SKM-1 (cell line): ENCODE results near the gene CCDC150.
"Not testable (repeated sequence)": the region's sequence is repeated elsewhere in the genome, so short reads cannot be mapped to it uniquely, and the experiment has no call there.

Source experiments
- DNase-seq: peaks from one replicate; lab custom pipeline; 2025; ENCODE audit not compliant: unreplicated experiment; lab: John Stamatoyannopoulos, UW

Gene CCDC150

DNA sequence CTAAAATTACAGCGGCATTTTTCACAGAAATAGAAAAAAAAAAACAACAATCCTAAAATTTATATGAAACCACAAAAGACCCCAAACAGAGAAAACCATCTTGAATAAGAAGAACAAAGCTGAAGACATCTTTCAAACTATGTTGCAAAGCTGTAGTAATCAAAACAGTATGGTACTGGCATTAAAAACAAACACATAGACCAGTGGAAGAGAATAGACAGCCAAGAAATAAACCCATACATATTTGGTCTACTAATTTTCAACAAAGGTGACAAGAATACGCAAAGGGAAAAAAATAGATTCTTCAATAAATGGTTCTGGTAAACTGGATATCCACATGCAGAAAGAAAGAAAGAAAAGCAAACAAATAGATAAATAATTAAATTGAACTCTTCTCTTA is 9.0 kb upstream of the CCDC150 start:
- no peak for DNase-seq

DNA sequence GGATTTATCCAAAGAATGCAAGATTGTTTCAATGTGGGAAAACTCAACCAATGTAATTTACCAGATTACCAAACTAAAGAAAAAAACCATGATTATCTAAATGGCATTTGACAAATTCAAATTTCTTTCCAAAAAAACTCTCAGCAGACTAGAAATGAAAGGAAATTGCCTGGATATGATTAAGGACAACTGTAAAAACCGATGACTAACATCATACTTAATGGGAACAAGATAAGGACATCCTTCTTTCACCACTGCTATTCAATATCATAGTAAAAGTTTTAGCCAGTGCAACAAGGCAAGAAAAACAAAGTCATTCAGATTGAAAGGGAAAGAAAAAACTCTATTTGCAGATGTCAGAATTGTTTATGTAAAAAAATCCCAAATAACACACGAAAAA is 4.4 kb upstream of the CCDC150 start:
- no peak for DNase-seq

- DNase-seq = no peak
Measured at GRCh38 chr2:196638765-196639164, 750 bp upstream of the CCDC150 start.

- no peak for DNase-seq
Measured at GRCh38 chr2:196640031-196640548, 575 bp downstream of the CCDC150 start.

GRCh38 chr2:196649202-196649601 is 9.7 kb downstream of the CCDC150 start:
- DNase-seq = no peak

GRCh38 chr2:196651387-196652094 is 12.0 kb downstream of the CCDC150 start:
- DNase-seq = no peak

GRCh38 chr2:196652869-196653268 is 13.4 kb downstream of the CCDC150 start:
- no peak for DNase-seq

DNA sequence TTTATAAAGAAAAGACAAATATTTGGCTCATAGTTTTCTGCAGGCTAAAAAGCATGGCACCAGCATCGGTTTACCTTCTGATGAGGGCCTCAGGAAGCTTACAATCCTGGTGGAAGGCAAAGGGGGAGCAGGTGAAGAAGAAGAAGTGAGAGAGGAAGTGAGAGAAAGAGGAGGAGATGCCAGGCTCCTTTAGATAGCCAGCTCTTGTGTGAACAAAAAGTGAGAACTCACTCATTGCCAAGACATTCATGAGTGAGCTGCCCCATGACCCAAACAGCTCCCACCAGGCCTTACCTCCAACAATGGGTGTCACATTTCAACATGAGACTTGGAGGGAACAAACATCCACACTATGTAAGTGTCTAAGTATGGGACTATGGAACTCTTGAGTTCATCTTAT is 14.3 kb downstream of the CCDC150 start:
- DNase-seq = no peak

DNA sequence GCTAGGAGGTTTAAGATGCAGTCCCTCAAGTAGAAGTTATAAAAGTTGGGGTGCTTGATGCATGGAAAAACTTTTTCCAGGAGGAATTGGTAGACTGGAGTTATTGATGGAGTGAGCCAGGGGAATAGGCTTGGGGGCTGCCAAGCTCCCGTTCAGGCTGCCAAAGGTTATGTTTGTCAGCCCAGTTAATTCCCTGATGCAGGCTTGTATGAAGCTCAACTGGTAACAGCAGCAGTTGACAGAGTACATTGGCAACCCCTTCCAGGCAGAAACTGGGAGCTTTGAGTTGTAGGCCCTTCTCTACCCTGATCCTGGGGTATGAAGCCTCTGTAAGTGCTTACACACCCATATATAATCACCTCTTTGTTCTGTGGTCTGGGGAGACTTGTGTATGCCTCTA is 16.2 kb downstream of the CCDC150 start:
- DNase-seq = no peak

DNA sequence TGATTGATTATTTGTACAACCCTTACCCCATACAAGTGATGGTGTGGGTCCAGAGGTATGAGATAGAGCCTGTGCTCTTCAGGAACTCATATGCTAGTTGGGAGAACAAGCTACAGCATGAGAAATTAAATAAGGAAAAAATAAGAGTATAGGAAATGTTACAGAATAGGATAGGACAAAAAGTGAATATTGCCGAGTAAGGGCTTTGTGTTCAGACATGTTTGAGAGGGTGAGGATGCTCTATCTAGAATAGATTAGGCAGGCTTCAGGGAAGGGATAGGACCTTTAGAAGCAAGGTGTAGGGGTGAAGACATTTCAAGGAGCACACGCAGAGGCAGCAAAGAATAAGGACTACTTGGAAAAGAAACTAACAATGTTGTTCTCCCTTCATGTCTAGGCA is 17.8 kb downstream of the CCDC150 start:
- no peak for DNase-seq

DNA sequence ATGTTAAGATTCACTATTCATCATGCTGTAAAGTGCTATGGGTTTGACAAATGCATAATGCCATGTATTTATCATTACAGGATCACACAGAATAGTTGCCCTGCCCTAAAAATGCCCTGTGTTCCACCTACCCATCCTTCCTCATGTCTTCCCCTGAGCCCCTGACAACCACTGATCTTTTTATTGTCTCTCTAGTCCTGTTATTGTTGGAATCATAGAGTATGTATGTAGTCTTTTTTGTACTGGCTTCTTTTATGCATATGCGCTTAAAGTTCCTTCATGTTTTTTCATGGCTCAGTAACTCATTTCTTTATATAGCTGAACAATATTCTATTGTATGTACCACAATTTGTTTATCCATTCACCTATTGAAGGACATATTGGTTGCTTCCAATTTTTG is 20.3 kb downstream of the CCDC150 start:
- DNase-seq = no peak

DNA sequence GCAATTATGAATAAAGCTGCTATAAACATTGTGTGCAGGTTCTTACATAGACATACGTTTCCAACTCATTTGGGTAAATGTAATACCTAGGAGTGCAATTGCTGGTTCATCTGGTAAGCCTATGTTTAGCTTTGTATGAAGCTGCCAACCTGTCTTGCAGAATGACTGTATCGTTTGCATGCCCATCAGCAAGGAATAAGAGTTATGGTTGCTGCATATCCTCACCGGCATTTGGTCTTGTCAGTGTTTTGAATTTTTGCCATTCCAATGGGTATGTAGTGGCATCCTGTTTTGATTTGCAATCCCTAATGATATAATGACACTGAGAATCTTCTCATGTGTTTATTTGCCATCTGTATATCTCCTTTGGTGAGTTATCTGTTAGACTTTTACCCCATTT is 20.7 kb downstream of the CCDC150 start:
- no peak for DNase-seq

DNA sequence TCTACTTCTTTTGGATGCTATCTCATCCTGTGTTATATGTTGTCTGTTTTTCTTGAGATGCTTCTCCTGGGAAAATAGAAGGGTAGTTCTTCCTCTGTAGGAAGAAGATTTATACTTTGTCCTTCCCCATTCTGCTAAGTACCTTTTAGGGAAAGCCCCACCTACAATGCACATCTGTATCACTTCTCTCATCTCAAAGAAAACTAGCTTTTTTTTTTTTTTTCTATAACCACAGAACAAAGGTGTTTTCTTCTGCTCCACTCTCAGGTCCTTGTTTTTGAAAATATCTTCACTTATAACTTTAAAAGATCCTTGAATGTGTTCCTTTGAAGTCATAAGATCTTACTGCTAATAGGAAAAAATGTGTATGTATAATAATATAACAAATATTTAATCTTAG is 30.8 kb downstream of the CCDC150 start:
- DNase-seq = no peak

- no peak for DNase-seq
Measured at GRCh38 chr2:196675963-196676362, 36.4 kb downstream of the CCDC150 start.

GRCh38 chr2:196677404-196677803 is 37.9 kb downstream of the CCDC150 start:
- no peak for DNase-seq

DNA sequence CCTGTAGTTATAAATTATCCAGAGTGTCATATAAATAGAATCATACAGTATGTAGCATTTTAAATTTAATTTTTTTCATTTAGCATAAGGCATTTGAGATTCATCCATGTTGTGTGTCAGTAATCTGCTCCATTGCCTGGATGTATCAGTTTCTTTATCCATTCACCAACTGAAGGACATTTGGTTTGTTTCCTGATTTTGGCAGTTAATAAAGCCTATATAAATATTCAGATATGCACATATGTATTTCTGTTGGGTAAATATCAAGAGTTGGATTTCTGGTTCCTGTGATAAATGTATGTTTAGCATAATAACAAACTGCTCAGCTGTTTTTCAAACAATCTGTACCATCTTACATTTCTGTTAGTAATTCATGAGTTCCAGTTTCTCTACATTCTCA is 39.9 kb downstream of the CCDC150 start:
- no peak for DNase-seq

DNA sequence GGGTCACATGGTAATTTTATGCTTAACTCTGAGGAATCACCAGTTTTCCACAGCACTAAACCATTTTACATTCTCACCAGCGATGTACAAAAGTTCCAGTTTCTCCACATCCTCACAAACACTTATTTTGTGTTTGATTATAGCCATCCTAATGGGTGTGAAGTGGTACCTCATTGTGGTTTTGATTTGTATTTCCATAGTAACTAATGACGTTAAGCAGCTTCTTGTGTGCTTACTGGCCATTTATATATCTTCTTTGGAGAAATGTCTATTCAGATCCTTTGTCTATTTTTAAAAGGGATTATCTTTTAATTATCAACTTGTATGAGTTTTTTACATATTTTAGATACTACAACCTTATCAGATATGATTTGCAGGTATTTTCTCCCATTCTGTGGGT is 42.0 kb downstream of the CCDC150 start:
- DNase-seq = no peak

GRCh38 chr2:196685792-196686191 is 46.3 kb downstream of the CCDC150 start:
- DNase-seq = no peak

- not testable (repeated sequence) for DNase-seq
Measured at GRCh38 chr2:196686737-196687136, 47.2 kb downstream of the CCDC150 start.

DNA sequence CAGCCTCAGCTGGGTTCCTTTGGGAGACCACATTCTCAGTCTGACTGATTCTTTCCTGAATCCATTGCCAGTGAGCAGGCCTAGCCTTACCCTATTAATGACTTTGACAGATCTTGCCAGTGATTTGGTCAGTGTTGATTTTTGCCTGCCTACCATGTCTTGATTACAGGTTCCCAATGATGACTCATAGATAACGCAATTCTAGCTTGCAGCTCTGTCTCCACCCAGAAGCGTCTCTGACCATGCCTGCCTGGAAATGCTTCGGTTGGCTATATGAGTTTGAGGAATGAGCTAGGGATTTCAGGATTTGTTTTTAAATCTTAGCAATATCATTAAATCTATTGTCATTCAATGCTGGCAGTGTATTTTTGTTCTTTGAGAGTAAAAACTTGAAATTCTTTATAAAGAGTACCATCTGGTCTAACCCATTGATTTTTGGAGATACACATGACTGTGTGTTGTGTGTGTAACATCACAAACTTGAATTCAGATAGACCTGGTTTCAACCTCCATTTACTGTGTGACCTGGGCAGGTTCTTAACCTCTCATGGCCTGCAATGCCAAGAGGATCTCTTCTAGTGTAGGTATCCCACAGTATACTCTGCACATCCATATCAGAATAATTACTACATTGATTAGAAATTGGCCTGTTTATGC is 57.0 kb downstream of the CCDC150 start:
- DNase-seq = no peak

DNA sequence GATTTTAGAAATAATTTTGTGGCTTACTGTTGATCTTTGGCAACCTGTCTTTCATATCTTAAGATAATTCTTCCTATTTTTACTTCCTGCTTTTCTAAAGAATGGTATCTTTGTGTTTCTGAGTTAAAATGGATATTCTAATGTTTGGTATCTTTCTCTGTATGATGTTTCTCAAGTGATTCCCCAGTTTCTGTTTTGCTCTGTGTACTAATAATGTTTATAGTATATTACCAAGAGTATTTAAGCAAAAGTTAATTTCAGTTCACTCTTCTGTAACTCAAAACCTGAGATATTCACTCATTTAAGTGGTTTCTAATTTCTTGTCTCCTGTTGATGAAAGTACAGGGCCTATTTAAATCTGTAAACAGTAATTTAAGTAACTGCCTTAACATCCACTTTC is 58.3 kb downstream of the CCDC150 start:
- DNase-seq = no peak

- no peak for DNase-seq
Measured at GRCh38 chr2:196702641-196703040, 63.1 kb downstream of the CCDC150 start.

DNA sequence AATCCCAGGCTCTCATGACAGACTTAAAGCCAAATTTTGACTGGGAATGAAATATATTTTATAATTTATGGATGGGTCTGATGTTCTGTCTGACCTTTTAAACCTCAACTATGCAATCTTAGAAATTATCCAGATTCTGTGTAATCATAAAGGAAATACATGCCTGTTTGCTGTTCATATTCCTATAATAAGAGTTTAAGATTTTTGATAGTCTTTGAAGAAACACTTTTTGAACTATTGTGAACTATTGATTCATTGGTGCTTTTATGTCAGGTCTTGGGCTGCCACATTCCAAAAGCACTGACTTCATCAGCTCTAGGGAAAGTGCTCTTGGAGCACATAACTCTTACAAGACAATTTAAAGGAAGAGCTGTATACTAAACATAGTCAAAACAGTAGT is 64.2 kb downstream of the CCDC150 start:
- no peak for DNase-seq
